Thoracic aorta endothelial cell (primary cell): ENCODE measurements around the gene LRRC2. TPM values are rescaled to one million over a fixed set of nuclear protein-coding genes. Genes with fewer than 3 reads are reported as not detected.

Experiments
- total RNA-seq: library from RNA; depleted of rRNA; stranded (reverse); fragments of >200 nt; gene quantifications from 2 replicates; pipeline ENCODE4 v1.2.3, GENCODE V29; 2012

Gene LRRC2, protein sequence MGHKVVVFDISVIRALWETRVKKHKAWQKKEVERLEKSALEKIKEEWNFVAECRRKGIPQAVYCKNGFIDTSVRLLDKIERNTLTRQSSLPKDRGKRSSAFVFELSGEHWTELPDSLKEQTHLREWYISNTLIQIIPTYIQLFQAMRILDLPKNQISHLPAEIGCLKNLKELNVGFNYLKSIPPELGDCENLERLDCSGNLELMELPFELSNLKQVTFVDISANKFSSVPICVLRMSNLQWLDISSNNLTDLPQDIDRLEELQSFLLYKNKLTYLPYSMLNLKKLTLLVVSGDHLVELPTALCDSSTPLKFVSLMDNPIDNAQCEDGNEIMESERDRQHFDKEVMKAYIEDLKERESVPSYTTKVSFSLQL
- 0.13 and 0.14 TPM in 2 replicates for total RNA-seq

DNA sequence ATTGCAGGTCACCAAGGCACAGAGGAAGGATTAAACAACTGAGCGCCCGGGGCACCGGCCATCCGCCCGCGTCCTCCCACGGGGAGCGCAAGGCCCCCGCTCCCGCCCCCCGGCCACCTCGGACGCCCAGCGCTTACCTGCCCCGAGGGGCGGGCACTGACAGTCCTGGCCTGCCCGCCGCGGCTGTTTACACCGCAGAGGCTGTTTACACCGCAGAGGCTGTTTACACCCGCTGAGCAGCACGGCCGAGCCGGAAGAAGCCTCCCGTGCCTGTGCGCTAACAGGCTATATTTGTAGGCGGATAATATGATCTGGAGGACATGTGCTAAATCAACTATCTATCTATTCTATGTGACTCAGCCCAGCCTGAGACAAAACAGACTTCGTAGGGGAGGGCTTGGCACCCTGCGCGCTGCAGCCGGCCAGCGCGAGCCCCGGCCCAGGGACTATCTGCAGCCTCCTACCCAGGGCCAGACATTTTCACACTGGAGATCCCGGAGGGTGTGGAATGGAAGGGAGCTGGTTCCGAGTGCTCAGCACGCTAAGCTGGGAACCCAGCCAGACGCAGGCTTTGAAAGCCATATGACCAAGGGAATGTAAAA, at the start of gene LRRC2:
TSS of gene LRRC2 (minus strand) at position 263 of the 602 bp plus-strand sequence. CDS start 14,711 bp downstream, outside the sequence.

DNA sequence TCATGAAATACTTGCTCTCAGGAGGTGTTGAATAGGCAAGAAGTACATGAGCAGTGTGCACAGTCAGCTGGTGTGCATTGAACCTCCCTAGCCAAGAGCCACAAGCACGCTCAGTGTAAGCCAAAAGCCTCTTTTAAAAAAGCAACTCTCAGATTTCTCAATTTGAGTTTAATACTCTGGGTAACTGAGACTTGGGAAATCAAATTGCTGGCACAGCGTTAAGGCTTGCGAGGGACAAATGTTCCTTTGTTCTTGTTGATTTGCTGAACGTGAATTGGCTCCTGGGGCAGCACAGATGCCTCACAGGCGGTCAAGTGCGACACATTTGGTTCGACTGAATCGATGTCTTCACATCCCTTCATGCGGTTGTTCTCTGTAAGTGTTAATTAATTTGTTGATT, 46.2 kb upstream of the LRRC2 start, which contains the start of gene FAM240A:
TSS of gene FAM240A (plus strand) at position 202 of the 400 bp plus-strand sequence. CDS start at position 361, 159 bp downstream.

DNA sequence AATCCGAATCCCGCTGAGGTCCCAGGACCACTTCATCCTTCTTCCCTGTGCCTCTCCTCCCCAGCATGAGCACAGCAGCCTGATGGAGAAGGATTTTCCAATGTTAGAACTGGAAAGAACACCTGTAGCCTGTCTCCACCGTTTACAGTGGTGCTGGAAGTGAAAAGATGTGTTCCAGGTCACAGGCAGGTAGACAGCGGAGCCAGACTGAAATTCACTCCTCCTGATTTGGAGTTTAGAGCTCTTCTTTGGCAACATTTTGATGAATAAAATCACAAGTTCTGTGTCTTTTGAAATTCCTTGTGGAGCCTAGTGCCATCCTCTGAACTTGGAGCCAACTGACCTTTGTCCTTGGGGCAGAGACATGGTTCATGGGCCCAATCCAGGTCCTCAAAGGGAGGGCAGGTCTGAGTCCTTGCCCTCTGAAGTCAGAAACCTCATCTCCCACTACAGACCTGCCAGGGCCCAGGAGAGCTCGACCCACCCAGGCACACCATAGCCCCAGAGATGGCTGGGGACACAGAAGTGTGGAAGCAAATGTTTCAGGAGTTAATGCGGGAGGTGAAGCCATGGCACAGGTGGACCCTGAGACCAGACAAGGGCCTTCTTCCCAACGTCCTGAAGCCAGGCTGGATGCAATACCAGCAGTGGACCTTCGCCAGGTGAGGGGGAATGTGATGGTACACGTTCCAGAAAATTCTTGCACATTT, 68.4 kb downstream of the LRRC2 start, which contains the start of gene RTP3:
TSS of gene RTP3 (plus strand) at position 421 of the 710 bp plus-strand sequence. CDS start at position 508, 87 bp downstream.

Other genes starting within 250 kb of the LRRC2 start
- not detected in 2 replicates for gene CCR2, start 212.2 kb downstream of the LRRC2 start, total RNA-seq
- gene CCR5, start 195.4 kb downstream of the LRRC2 start, total RNA-seq = not detected in 2 replicates
- gene CCRL2, start 159.0 kb downstream of the LRRC2 start, total RNA-seq = 14.6 and 15.4 TPM in 2 replicates
- gene LTF, start 101.4 kb downstream of the LRRC2 start, total RNA-seq = 0.14 TPM in 1 of 2 replicates, not detected in the other
- gene RTP3, start 68.3 kb downstream of the LRRC2 start, total RNA-seq = not detected in 2 replicates
- gene FAM240A, start 46.2 kb upstream of the LRRC2 start, total RNA-seq = not detected in 2 replicates
- gene ALS2CL, start 127.4 kb upstream of the LRRC2 start, total RNA-seq = 5.3 and 8.5 TPM in 2 replicates
- 0.13 and 0.36 TPM in 2 replicates for gene TMIE, start 135.1 kb upstream of the LRRC2 start, total RNA-seq
- gene PRSS50, start 151.6 kb upstream of the LRRC2 start, total RNA-seq = not detected in 2 replicates